ENCODE data around the gene CFAP77.

DNA sequence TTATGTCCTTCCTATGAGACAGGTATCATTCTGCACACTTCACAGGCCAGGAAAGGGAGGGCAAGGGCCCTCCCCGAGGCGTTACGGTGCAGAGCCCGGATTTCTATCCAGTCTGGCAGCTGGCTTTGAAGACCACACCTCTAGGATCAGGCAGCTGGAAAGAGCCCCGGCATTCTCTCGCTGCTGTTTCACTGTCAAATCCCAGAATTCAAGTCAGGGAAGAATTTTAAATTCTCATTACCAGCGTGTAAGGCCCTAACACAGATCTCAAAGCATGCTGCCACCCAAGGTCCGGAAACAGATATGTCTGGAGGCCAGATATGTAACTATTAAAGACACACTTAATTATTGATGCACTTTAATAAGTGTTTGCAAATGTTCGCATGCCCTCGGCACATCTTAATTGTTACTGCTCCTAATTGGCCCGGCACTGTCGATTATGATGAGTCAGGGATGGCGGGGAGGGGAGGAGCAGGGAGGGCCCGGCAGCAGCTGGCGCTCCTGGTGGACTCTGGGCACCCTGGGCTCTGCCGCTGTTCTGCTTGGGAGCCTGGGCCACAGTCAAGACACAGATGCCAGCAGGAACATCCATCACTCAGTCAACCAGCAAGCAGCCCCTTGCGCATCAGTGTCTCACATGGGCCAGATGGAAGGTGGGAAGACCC, 96.1 kb downstream of the CFAP77 start:
- no peak for TF ChIP-seq CTCF (IDR thresholded peaks at IDR 0.05)
- TF ChIP-seq EP300 (IDR thresholded peaks at IDR 0.05): no peak
- no peak for TF ChIP-seq POLR2A (IDR thresholded peaks at IDR 0.05)
